ENCODE results near the gene CALML5. TPM values are rescaled to one million over a fixed set of nuclear protein-coding genes. Genes with fewer than 3 reads are reported as not detected.

Gene CALML5
- total RNA-seq, 4 donors from 2014 or later: not detected

DNA sequence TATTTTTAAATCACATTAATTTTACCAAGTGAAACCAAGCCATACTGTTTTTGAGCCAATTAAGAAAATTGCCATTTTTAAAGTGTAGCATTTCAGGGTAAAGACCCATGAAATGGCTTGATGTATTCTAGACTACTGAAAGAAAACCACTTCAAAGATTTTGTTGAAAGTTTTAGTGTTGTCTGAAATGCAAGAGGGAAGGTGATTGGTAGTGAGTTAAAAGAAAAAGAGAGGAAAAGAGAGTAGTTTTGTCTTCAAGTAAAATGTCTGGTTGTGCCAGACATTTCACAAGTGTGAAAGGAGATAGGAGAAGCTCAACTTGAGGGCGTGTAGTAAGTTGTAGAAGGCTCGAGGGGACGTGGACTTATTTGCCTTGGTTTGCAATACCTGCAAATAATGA is 41.6 kb downstream of the CALML5 start:
- DNase-seq: no peak
- Histone ChIP-seq H3K4me1 (no peaks in the 10 kb centered on the region), H3K27me3 (no peaks in the 10 kb centered on the region), H3K4me3 (no peak overlapping the region), H3K36me3 (peaks cover 0 to 67% (median 2%) of the 10 kb centered on the region in 3 donors), H3K9me3 (no peaks in the 10 kb centered on the region), H3K27ac (no peak overlapping the region)
- TF ChIP-seq POLR2A (IDR thresholded peaks at IDR 0.05) (no peak), CTCF (IDR thresholded peaks at IDR 0.05) (no peak)

DNA sequence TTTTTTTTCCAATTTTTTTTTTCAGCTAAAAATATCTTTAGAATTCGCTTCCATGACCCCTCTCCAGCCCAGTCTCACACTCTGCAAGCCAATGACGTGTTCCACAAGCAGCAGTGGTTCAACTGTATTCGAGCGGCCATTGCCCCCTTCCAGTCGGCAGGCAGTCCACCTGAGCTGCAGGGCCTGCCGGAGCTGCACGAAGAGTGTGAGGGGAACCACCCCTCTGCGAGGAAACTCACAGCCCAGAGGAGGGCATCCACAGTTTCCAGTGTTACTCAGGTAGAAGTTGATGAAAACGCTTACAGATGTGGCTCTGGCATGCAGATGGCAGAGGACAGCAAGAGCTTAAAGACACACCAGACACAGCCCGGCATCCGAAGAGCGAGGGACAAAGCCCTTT is 42.8 kb downstream of the CALML5 start:
- Histone ChIP-seq H3K4me1 (no peaks in the 10 kb centered on the region), H3K27me3 (no peaks in the 10 kb centered on the region), H3K9me3 (no peaks in the 10 kb centered on the region), H3K27ac (no peak overlapping the region), H3K4me3 (no peak overlapping the region), H3K36me3 (peaks cover 0 to 77% (median 2%) of the 10 kb centered on the region in 3 donors)
- no peak for TF ChIP-seq CTCF (IDR thresholded peaks at IDR 0.05)
- TF ChIP-seq POLR2A (IDR thresholded peaks at IDR 0.05): no peak
- no peak for DNase-seq

DNA sequence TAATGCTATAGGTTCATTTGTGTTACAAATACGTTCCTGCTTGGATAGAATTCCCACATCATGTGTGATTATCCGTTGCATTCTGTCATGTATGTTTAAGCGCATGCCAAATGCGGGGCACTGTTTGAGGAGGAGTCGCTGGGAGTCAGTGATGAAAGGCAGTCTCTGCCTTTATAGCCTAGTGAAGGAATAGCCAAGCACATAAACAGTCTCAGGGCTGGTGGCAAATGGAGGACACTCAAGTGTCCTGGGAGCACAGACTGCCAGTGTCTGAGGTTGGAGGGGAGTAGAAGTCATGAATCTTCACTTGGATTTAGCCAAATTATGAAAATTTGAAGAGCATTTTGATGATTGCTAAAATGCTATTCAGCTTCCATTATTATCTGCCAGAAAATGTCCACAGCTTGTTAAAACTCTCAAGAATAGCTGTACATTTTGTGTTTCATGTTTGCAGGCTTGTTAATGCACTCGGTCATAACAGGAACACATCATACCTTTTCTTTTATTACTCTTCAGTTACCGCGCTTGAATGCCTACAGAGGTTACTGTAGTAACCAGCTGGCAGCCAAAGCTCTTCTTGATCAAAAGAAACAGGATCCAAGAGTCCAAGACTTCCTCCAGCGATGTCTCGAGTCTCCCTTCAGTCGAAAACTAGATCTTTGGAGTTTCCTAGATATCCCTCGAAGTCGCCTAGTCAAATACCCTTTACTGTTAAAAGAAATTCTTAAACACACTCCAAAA is 45.5 kb downstream of the CALML5 start:
- Histone ChIP-seq H3K4me3 (no peak overlapping the region), H3K27me3 (no peaks in the 10 kb centered on the region), H3K27ac (no peak overlapping the region), H3K4me1 (no peaks in the 10 kb centered on the region), H3K9me3 (no peaks in the 10 kb centered on the region), H3K36me3 (peaks cover 0 to 71% (median 2%) of the 10 kb centered on the region in 3 donors)
- no peak for DNase-seq
- TF ChIP-seq POLR2A (IDR thresholded peaks at IDR 0.05): no peak
- no peak for TF ChIP-seq CTCF (IDR thresholded peaks at IDR 0.05)

DNA sequence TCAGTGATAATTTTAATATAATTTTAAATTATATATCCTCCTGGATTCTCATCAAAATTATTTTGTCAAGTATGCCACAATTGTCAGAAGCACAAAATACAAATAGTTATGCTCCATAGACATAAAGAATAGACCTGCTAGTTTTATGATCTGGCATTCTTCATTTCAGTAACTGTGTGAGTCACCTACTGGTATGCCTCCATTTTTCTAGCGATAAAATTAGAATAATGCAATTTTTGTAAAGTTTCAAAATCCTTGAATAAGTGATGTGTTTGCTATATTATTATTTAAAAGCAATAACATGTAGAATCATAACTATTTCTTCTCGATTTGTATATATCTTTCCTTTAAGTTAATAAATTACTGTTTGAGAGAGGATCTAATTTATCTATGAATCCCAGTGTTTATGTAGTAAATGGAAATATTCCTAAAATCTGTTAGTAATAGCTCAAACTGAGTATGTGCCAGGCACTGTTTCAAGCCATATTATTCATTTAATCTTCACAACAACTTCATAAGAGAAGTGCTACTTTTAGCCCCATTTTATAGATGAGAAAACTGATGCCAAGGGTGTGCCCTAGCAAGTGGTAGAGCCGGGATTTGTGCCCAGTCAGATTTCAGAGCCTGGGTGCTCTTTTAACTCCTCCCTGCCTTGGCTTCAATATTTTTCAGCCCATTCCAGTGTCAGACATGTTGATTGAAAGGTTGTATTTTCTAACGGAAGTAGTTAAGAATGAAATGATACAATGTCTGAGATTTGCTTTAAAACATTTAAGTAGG is 48.6 kb downstream of the CALML5 start:
- Histone ChIP-seq H3K4me3 (peak overlapping the region in 1 of 4 donors; percentile 65), H3K36me3 (peaks cover 0 to 41% (median 2%) of the 10 kb centered on the region in 3 donors), H3K9me3 (no peaks in the 10 kb centered on the region), H3K27me3 (no peaks in the 10 kb centered on the region), H3K4me1 (no peaks in the 10 kb centered on the region), H3K27ac (peak overlapping the region in 1 of 4 donors; percentile 19)
- TF ChIP-seq CTCF (IDR thresholded peaks at IDR 0.05) (no peak), POLR2A (IDR thresholded peaks at IDR 0.05) (no peak)
- DNase-seq: no peak

GRCh38 chr10:5449823-5450222 is 49.5 kb downstream of the CALML5 start:
- Histone ChIP-seq H3K27ac (peak overlapping the region in 2 of 4 donors; percentile 56 to 85), H3K4me3 (peak overlapping the region in 2 of 4 donors; percentile 65 to 67), H3K36me3 (peaks cover 0 to 31% (median 2%) of the 10 kb centered on the region in 3 donors), H3K27me3 (no peaks in the 10 kb centered on the region), H3K4me1 (no peaks in the 10 kb centered on the region), H3K9me3 (no peaks in the 10 kb centered on the region)
- no peak for DNase-seq
- TF ChIP-seq CTCF (IDR thresholded peaks at IDR 0.05) (peak in 3 of 6 experiments; percentile 13 to 23 (median 22)), POLR2A (IDR thresholded peaks at IDR 0.05) (peak in 1 of 2 donors; percentile 16)

Data from Peyer's patch (tissue), 4 donors.